B cell (primary cell): ENCODE results near the gene CTSD.

Experiments
- CTCF ChIP-seq: fragments of 200-600 bp; IDR thresholded peaks from one replicate; pipeline ENCODE4 v1.8.0; 2022; ENCODE audit warnings: antibody characterized with exemption, mild to moderate bottlenecking
- EZH2 ChIP-seq: IDR thresholded peaks from 2 replicates; pipeline ENCODE4 v1.6.1; 2012; ENCODE audit warnings: borderline replicate concordance, low read depth, mild to moderate bottlenecking, moderate library complexity, low read length; ENCODE audit not compliant: insufficient read depth, poor library complexity, severe bottlenecking

- TF ChIP-seq CTCF (no peak), EZH2 (no peak)
Observed at GRCh38 chr11:1719781-1720180, 43.9 kb downstream of the CTSD start.
